NCI-H526 treated with DMSO at 0.1 percent for 48 hours (cell line): ENCODE results near the gene H6PD.

ENCODE experiments used
- DNase-seq: peaks from one replicate; lab custom pipeline; 2025; lab: John Stamatoyannopoulos, UW

H6PD gene

DNA sequence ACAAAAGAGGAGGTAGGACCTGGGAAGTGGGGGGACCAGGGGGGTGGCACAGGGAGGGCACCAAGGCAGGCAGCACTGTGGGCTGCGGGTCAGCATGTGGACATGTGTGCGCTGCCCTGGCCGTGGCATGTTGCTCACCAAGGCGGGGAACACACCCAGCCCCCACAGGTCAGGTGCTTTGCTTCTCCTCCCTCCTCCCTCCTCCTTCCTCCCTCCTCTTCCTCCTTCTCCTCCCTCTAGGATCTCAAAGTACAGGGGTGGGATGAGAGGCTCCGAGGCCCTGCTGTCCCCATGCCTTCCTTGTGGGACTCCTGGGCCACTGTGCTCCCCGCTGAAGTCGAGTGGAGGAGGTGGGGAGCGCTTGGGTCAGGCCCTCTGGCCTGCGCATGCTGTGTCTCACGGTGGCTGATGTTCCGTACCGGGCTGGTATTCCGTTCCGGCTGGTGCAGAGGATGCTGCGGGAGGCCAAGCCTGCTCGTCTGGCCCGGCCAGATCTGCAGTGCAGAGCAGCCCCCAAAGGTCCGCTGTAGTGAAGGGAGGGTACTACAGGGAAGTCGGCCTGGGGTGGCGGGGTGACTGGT lies 84.7 kb downstream of the H6PD start:
- no peak for DNase-seq

DNA sequence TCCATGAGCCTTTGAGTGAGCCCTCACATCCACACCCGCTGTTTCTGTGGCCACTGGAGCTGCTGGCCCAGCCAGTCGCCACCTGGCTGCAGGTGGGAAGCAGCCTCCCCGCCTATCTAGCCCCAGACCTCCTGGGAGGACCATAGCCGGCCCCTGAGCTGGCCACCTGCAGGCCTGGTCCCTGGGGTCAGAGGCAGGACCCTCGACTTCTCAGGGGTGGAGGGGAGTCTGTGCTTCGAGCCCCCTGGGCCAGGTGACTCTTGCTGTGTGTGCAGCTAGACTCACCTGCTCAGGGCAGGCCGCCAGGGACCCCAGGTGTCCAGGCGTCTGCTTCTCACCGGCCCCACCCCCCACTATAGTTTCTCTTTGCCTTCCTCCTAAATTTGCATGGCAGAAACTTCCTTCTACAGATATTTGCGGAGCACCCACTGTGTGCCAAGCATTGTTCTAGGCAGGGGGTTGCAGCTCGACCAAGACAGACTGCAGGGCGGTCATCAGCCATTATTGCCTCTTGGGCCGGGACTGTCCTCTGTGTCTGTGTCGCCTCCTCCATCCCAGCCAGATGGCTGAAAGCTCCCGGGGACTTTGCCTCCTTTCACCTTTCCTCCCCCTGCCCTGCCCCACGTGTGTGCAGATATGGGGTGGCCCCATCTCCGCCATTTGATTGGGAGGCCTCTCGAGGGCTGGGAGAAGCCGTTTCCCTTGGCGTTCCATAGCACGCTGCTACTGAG lies 85.4 kb downstream of the H6PD start:
- DNase-seq: no peak
